GM12878 (cell line): Measurements from ENCODE around the gene TAF6. TPM values are rescaled to one million over a fixed set of nuclear protein-coding genes. Genes with fewer than 3 reads are reported as not detected.

ENCODE experiments used
- ATAC-seq: fragments of 200-7000 bp; cut with Tn5 transposase; 3 replicates; pipeline ENCODE4 v1.9.1; 2020; ENCODE audit warnings: mild to moderate bottlenecking, moderate library complexity
- BruUV-seq: library from RNA; stranded (reverse); fragments of 400-500 nt; replicated peaks from 2 replicates; lab custom pipeline; 2021; lab: Mats Ljungman, UMichigan
- CTCF ChIA-PET: fragments of 300-600 bp; sonication (Branson Sonifier 250); formaldehyde crosslinking; extraction: SDS; loops from one replicate; lab custom pipeline; 2021; ENCODE audit warnings: inconsistent platforms; lab: Yijun Ruan, JAX
- POLR2A ChIA-PET: fragments of 350-600 bp; formaldehyde crosslinking; extraction: SDS; loops from one replicate; lab custom pipeline; 2021; ENCODE audit warnings: inconsistent platforms; lab: Charles Lee
- RAD21 ChIA-PET: fragments of 300-600 bp; sonication (Branson Sonifier 250); formaldehyde crosslinking; loops from one replicate; lab custom pipeline; 2023; ENCODE audit warnings: antibody characterized with exemption; ENCODE audit not compliant: unreplicated experiment; lab: Charles Lee
- SMC1A ChIA-PET: fragments of 300-600 bp; sonication (Branson Sonifier 250); formaldehyde crosslinking; loops from one replicate; lab custom pipeline; 2023; ENCODE audit not compliant: unreplicated experiment, uncharacterized antibody; lab: Charles Lee
- DNase-seq: peaks from one replicate; pipeline ENCODE4 v3.0.0-alpha.2; 2011; ENCODE audit warnings: low read depth, low spot score
- FAIRE-seq: peaks from 3 replicates; lab custom pipeline; 2011; peaks lifted over from hg19 to GRCh38; lab: Jason Lieb, UNC
- H2AFZ ChIP-seq: 2 replicates; pipeline ENCODE4 v1.6.0; 2011; ENCODE audit warnings: low read depth, low read length, control low read depth; ENCODE audit not compliant: control insufficient read depth
- H3K27ac ChIP-seq: 2 replicates; pipeline ENCODE4 v1.5.1; 2011; ENCODE audit warnings: control low read depth; ENCODE audit not compliant: control insufficient read depth, insufficient read depth
- H3K27me3 ChIP-seq, 2 experiments: replicated peaks in 1 of 2; 2 replicates each; pipeline versions ENCODE4 v1.6.0 to v1.6.1; 2011; ENCODE audit warnings: low read length in 1 of 2; ENCODE audit not compliant: control insufficient read depth in 2 of 2, insufficient read depth in 2 of 2
- H3K36me3 ChIP-seq, 2 experiments: 2 replicates each; pipeline ENCODE4 v1.5.1; 2011; ENCODE audit warnings: low read length in 1 of 2; ENCODE audit not compliant: control insufficient read depth in 2 of 2, insufficient read depth in 2 of 2
- H3K4me1 ChIP-seq: 2 replicates; pipeline ENCODE4 v1.6.1; 2011; ENCODE audit warnings: mild to moderate bottlenecking, low read length, moderate library complexity, mixed read lengths; ENCODE audit not compliant: control insufficient read depth, insufficient read depth
- H3K4me2 ChIP-seq: 2 replicates; pipeline ENCODE4 v1.6.0; 2011; ENCODE audit warnings: control low read depth; ENCODE audit not compliant: control insufficient read depth, insufficient read depth
- H3K4me3 ChIP-seq: fragments of 200-600 bp; sonication (generic); 2 replicates; pipeline ENCODE4 v1.5.1; 2016
- H3K79me2 ChIP-seq: 2 replicates; pipeline ENCODE4 v1.6.0; 2011; ENCODE audit warnings: low read length; ENCODE audit not compliant: control insufficient read depth, insufficient read depth
- H3K9ac ChIP-seq: 2 replicates; pipeline ENCODE4 v1.8.0; 2011; ENCODE audit warnings: low read length, control low read depth, mixed read lengths; ENCODE audit not compliant: control insufficient read depth, insufficient read depth
- H3K9me3 ChIP-seq: replicated peaks from 3 replicates; pipeline ENCODE4 v1.5.1; 2011; ENCODE audit warnings: mild to moderate bottlenecking, low read length; ENCODE audit not compliant: control insufficient read depth, insufficient read depth
- H4K20me1 ChIP-seq: 2 replicates; pipeline ENCODE4 v1.6.0; 2011; ENCODE audit not compliant: control insufficient read depth, insufficient read depth
- PBX3 ChIP-seq: IDR thresholded peaks from 2 replicates; pipeline ENCODE4 v1.6.1; 2011; ENCODE audit warnings: mild to moderate bottlenecking, low read depth, low read length, moderate library complexity; ENCODE audit not compliant: insufficient replicate concordance
- STAT3 ChIP-seq: IDR thresholded peaks from 2 replicates; pipeline ENCODE4 v1.6.1; 2011; ENCODE audit warnings: low read depth, low read length, improper control_type of control experiment
- ZBTB40 ChIP-seq: fragments of 450-650 bp; IDR thresholded peaks from 2 replicates; pipeline ENCODE4 v1.6.1; 2016; ENCODE audit warnings: mild to moderate bottlenecking, moderate library complexity, borderline replicate concordance
- ZNF687 ChIP-seq: fragments of 450-650 bp; IDR thresholded peaks from 2 replicates; pipeline ENCODE4 v1.6.1; 2017; ENCODE audit warnings: mild to moderate bottlenecking, moderate library complexity
- WGBS: methylation state at CpG from one replicate; pipeline ENCODE4 v1.1.6; 2016; ENCODE audit warnings: low lambda C conversion rate; ENCODE audit not compliant: insufficient replicate concordance, insufficient coverage; ENCODE audit errors: missing lambda C conversion rate; 5-methylcytosine and 5-hydroxymethylcytosine counted together
- in situ Hi-C: fragments of 300-500 bp; cut with MboI; formaldehyde crosslinking; loops from 9 replicates; pipeline ENCODE4 v1.14.3; 2018; ENCODE audit warnings: mixed read lengths
- intact Hi-C: fragments of 100-400 bp; cut with micrococcal nuclease; formaldehyde crosslinking; loops from one replicate; pipeline ENCODE4 v1.14.2; 2022; ENCODE audit not compliant: unreplicated experiment
- polyA plus RNA-seq, 11 experiments: library from polyadenylated mRNA; depleted of rRNA in 4 of 11; unstranded in 6 of 11; stranded (reverse) in 5 of 11; fragments of >200 nt; fragmentation: Nextera tagmentation in 4 of 11; fragmentation: Illumina TruSeq in 1 of 11; extraction: Ambion mirVana in 4 of 11; extraction: Trizol in 1 of 11; gene quantifications; 1 replicate in 1 of 11; 2 replicates in 10 of 11; pipeline versions ENCODE4 v1.2.1 to v1.2.3, GENCODE V29; 2011 to 2016; ENCODE audit warnings: inconsistent platforms in 2 of 11, missing spikeins in 2 of 11, low read depth in 1 of 11
- total RNA-seq, 4 experiments: library from RNA; depleted of rRNA in 3 of 4; stranded (reverse); fragments of >200 nt in 3 of 4; fragmentation: Illumina TruSeq in 1 of 4; extraction: Trizol in 1 of 4; gene quantifications; 2 replicates each; pipeline versions ENCODE4 v1.2.1 to v1.2.3, GENCODE V29; 2013 to 2021

The TAF6 gene
- total and polyA plus RNA-seq, 10 of the 15 experiments (the other 5 are each of a cell fraction or from before 2014, with no cell fraction given): 0.27 to 42.6 (median 17.0) TPM

- TF ChIP-seq ZBTB40: peak; percentile 85; the same call in 1 of the 2 replicates
Measured at GRCh38 chr7:100158229-100159098, 39.3 kb upstream of the TAF6 start, which contains the start of gene TRAPPC14 (continued).

- ChIA-PET POLR2A (interaction anchor here (0.8 to 3.7 kb wide), 5 partner anchors 9 to 537 kb away, joined by 4 to 28 read pairs (median 5); partner anchors contain the start of genes AP4M1, GAL3ST4, LAMTOR4 and MCM7), SMC1A (interaction anchor here (1.0 to 1.3 kb wide), 3 partner anchors 33 to 52 kb away, joined by 3 to 4 read pairs (median 3); no protein-coding TSS in a partner anchor), RAD21 (interaction anchor here (1.2 to 1.4 kb wide), 4 partner anchors 9 to 250 kb away, joined by 3 to 8 read pairs (median 4); partner anchors contain the start of genes GAL3ST4 and LAMTOR4), CTCF (interaction anchor here (0.6 to 2.7 kb wide), 11 partner anchors 9 to 226 kb away, joined by 3 to 9 read pairs (median 5); partner anchors contain the start of genes GAL3ST4 and LAMTOR4)
- Histone ChIP-seq H3K9me3 (no peaks in the 10 kb centered on the region), H3K9ac (peak overlapping the region; percentile 80), H3K79me2 (peaks cover 13% of the 10 kb centered on the region), H2AFZ (no peak overlapping the region), H3K27ac (peak overlapping the region; percentile 77), H3K27me3 (no peaks in the 10 kb centered on the region), H4K20me1 (no peaks in the 10 kb centered on the region), H3K4me2 (peak overlapping the region; percentile 95), H3K4me1 (peaks cover 13% of the 10 kb centered on the region; the same call in 1 of the 2 replicates), H3K36me3 (peaks cover 0 to 15% of the 10 kb centered on the region in 2 experiments; a peak in 3 of 4 replicates), H3K4me3 (peak overlapping the region; percentile 89)
- DNase-seq (no peak), ATAC-seq (peak; percentile 71), FAIRE-seq (no peak)
- BruUV-seq: TSS peak; percentile 58
- intact Hi-C loops: no loop called here
- 45% methylated on average over 25 of the region's 32 CpGs for WGBS
- in situ Hi-C loops: no loop called here
- TF ChIP-seq PBX3: no peak
- TF ChIP-seq ZNF687: no peak
- no peak for TF ChIP-seq STAT3
Measured at GRCh38 chr7:100157334-100158228, 38.4 kb upstream of the TAF6 start.
